Smooth muscle cell (in vitro differentiated cells): ENCODE data around the gene GPHN. TPM values are rescaled to one million over a fixed set of nuclear protein-coding genes. Genes with fewer than 3 reads are reported as not detected.

Experiments
- DNase-seq: peaks from one replicate; lab custom pipeline; 2025; ENCODE audit not compliant: unreplicated experiment; lab: John Stamatoyannopoulos, UW
- H2AFZ ChIP-seq: fragments of 200-600 bp; sonication (generic); 2 replicates; pipeline ENCODE4 v1.6.0; 2016; ENCODE audit warnings: antibody characterized with exemption, low read depth, mild to moderate bottlenecking
- H3F3A ChIP-seq: fragments of 200-600 bp; sonication (generic); 2 replicates; pipeline ENCODE4 v1.6.0; 2017; ENCODE audit warnings: antibody characterized with exemption, low read depth
- H3K27ac ChIP-seq: fragments of 200-600 bp; sonication (generic); 2 replicates; pipeline ENCODE4 v1.5.1; 2016; ENCODE audit warnings: low read depth, mild to moderate bottlenecking
- H3K27me3 ChIP-seq: fragments of 200-600 bp; sonication (generic); 2 replicates; pipeline ENCODE4 v1.6.1; 2016; ENCODE audit warnings: low read depth, mild to moderate bottlenecking
- H3K36me3 ChIP-seq: fragments of 200-600 bp; sonication (generic); 2 replicates; pipeline ENCODE4 v1.5.1; 2016; ENCODE audit warnings: low read depth
- H3K4me1 ChIP-seq: fragments of 200-600 bp; sonication (generic); 2 replicates; pipeline ENCODE4 v1.5.1; 2016; ENCODE audit warnings: low read depth
- H3K4me2 ChIP-seq: fragments of 200-600 bp; sonication (generic); 2 replicates; pipeline ENCODE4 v1.6.0; 2016; ENCODE audit warnings: mild to moderate bottlenecking
- H3K4me3 ChIP-seq: fragments of 200-600 bp; sonication (generic); 2 replicates; pipeline ENCODE4 v1.5.1; 2016; ENCODE audit warnings: mild to moderate bottlenecking
- H3K79me2 ChIP-seq: fragments of 200-600 bp; sonication (generic); 2 replicates; pipeline ENCODE4 v1.6.0; 2016; ENCODE audit warnings: low read depth, mild to moderate bottlenecking
- H3K9ac ChIP-seq: fragments of 200-600 bp; sonication (generic); 2 replicates; pipeline ENCODE4 v1.6.0; 2016; ENCODE audit warnings: low read depth
- H3K9me3 ChIP-seq: fragments of 200-600 bp; sonication (generic); replicated peaks from 2 replicates; pipeline ENCODE4 v1.5.1; 2016; ENCODE audit warnings: low read depth
- H4K20me1 ChIP-seq: fragments of 200-600 bp; sonication (generic); 2 replicates; pipeline ENCODE4 v1.6.0; 2016; ENCODE audit warnings: low read depth
- WGBS: methylation state at CpG from one replicate; pipeline ENCODE4 v1.1.7; 2016; ENCODE audit warnings: low lambda C conversion rate; 5-methylcytosine and 5-hydroxymethylcytosine counted together
- polyA plus RNA-seq: library from polyadenylated mRNA; unstranded; fragments of >200 nt; fragmentation: Nextera tagmentation; extraction: Ambion mirVana; gene quantifications from 2 replicates; pipeline ENCODE4 v1.2.1, GENCODE V29; 2016
- total RNA-seq: library from RNA; depleted of rRNA; stranded (reverse); fragments of >200 nt; gene quantifications from 2 replicates; pipeline ENCODE4 v1.2.3, GENCODE V29; 2014
- TF ChIP-seq, protein P1 (sequence below): fragments of 200-600 bp; sonication (generic); IDR thresholded peaks from 2 replicates; pipeline ENCODE4 v1.5.1; 2017; ENCODE audit warnings: borderline replicate concordance, mild to moderate bottlenecking, antibody characterized with exemption; ENCODE audit not compliant: insufficient read depth, poor library complexity, severe bottlenecking

Gene GPHN
- total and polyA plus RNA-seq, 2 experiments from 2014 or later, result 8.6 to 18.9 TPM

DNA sequence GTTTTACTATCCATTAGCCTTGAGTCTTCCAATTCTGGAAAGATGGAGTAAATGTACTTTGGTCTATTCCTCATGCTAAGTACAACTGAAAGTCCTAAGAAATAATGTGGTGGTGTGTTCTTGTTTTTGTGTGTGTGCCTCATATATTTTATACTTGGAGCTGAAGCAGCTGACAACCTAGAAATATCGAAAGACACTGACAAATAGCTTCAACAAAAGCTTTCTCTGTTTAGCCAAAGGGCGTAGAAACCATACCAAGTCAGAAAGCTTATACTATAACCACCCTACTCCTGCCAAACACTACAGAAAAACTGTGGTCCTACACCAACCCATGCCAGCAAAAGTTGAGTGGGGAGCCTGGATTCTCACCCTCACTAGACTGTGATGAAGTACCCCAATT, 188.4 kb downstream of the GPHN start:
- Histone ChIP-seq H3K27ac (no peak overlapping the region), H3K27me3 (no peaks in the 10 kb centered on the region), H3K4me1 (no peaks in the 10 kb centered on the region), H3K36me3 (no peaks in the 10 kb centered on the region), H4K20me1 (no peaks in the 10 kb centered on the region), H3K4me2 (no peak overlapping the region), H2AFZ (no peak overlapping the region), H3K9ac (no peak overlapping the region), H3K79me2 (no peaks in the 10 kb centered on the region), H3K4me3 (no peak overlapping the region), H3F3A (no peaks in the 10 kb centered on the region), H3K9me3 (no peaks in the 10 kb centered on the region)
- no peak for DNase-seq
- TF ChIP-seq, protein P1, sequence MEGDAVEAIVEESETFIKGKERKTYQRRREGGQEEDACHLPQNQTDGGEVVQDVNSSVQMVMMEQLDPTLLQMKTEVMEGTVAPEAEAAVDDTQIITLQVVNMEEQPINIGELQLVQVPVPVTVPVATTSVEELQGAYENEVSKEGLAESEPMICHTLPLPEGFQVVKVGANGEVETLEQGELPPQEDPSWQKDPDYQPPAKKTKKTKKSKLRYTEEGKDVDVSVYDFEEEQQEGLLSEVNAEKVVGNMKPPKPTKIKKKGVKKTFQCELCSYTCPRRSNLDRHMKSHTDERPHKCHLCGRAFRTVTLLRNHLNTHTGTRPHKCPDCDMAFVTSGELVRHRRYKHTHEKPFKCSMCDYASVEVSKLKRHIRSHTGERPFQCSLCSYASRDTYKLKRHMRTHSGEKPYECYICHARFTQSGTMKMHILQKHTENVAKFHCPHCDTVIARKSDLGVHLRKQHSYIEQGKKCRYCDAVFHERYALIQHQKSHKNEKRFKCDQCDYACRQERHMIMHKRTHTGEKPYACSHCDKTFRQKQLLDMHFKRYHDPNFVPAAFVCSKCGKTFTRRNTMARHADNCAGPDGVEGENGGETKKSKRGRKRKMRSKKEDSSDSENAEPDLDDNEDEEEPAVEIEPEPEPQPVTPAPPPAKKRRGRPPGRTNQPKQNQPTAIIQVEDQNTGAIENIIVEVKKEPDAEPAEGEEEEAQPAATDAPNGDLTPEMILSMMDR, result no peak
- 94% methylated on average over 2 of the region's 2 CpGs for WGBS

DNA sequence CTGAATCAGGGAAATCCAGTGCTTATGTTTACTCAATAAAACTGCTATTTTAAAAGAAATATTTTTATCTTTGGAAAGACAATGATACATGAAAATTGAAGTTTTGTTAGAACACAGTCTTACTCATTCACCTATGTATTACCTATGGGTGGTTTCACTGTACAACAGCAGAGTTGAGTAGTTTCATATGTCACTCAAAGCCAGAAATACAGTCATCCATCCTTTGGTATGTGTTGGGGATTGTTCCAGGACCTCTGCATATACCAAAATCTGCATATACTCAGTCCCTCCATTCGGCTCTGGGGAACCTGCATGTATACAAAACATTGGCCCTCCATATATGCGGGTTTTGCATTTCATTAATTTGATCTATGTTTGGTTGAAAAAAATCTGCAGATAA, 190.6 kb downstream of the GPHN start:
- no peak overlapping the region for H3K4me3 ChIP-seq
- H3K27me3 ChIP-seq, result no peaks in the 10 kb centered on the region
- H3K4me1 ChIP-seq, result no peaks in the 10 kb centered on the region
- no peaks in the 10 kb centered on the region for H3F3A ChIP-seq
- no peaks in the 10 kb centered on the region for H3K9me3 ChIP-seq
- H4K20me1 ChIP-seq, result no peaks in the 10 kb centered on the region
- H3K36me3 ChIP-seq, result no peaks in the 10 kb centered on the region
- TF ChIP-seq, protein P1, result no peak
- H3K27ac ChIP-seq, result no peak overlapping the region
- 95% methylated on average over 2 of the region's 2 CpGs for WGBS
- no peak for DNase-seq
- no peak overlapping the region for H3K9ac ChIP-seq
- no peak overlapping the region for H3K4me2 ChIP-seq
- H2AFZ ChIP-seq, result no peak overlapping the region
- no peaks in the 10 kb centered on the region for H3K79me2 ChIP-seq

DNA sequence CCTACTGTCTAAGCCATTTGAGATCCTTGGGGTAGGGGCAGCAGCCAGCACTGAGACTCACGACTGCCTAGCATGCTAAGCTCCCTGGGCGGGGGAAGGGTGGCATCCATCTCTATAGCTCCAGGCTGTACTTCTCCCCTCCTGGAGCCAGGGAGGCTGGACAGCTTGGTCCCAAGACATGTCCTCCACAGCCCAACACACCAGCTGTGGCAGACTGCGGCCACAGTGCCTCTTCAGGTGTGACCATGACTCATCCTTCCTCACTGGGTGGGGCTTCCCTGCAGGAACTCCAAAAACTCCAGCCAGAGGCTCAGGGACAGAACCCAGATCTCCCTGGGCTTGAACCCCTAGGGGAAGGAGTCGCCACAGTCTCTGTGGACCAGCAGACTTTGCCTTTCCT, 193.9 kb downstream of the GPHN start:
- H3K79me2 ChIP-seq, result no peaks in the 10 kb centered on the region
- no peaks in the 10 kb centered on the region for H4K20me1 ChIP-seq
- no peaks in the 10 kb centered on the region for H3K4me1 ChIP-seq
- no peak overlapping the region for H2AFZ ChIP-seq
- WGBS, result 94% methylated on average over 4 of the region's 4 CpGs
- H3K27ac ChIP-seq, result no peak overlapping the region
- H3K4me3 ChIP-seq, result no peak overlapping the region
- H3K4me2 ChIP-seq, result no peak overlapping the region
- no peaks in the 10 kb centered on the region for H3K9me3 ChIP-seq
- no peak overlapping the region for H3K9ac ChIP-seq
- H3F3A ChIP-seq, result no peaks in the 10 kb centered on the region
- no peaks in the 10 kb centered on the region for H3K27me3 ChIP-seq
- H3K36me3 ChIP-seq, result no peaks in the 10 kb centered on the region
- TF ChIP-seq, protein P1, result no peak
- no peak for DNase-seq

DNA sequence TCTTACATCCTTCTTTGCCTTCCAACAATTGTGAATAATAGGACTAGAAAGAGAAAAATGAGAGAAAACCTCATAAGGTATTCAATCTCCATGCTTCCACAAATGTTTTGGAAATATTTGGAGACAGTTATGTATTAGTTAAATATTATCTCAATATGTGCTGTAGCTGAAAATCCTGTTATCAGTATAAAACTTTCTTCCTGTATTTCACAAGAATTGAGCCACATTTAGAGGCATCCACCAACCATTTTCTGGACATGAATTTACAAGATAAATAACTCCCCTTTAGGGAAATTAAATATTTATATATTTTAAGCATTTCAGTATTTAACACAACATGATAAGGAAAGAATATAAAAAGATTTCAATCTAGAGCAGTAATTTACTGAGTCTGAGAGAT, 200.3 kb downstream of the GPHN start:
- Histone ChIP-seq H2AFZ (no peak overlapping the region), H3K4me2 (no peak overlapping the region), H3F3A (no peaks in the 10 kb centered on the region), H3K9ac (no peak overlapping the region), H3K4me1 (no peaks in the 10 kb centered on the region), H3K27me3 (no peaks in the 10 kb centered on the region), H3K9me3 (no peaks in the 10 kb centered on the region), H4K20me1 (no peaks in the 10 kb centered on the region), H3K27ac (no peak overlapping the region), H3K79me2 (no peaks in the 10 kb centered on the region), H3K4me3 (no peak overlapping the region), H3K36me3 (no peaks in the 10 kb centered on the region)
- TF ChIP-seq, protein P1, result no peak
- DNase-seq, result no peak
